HL-60 (cell line): Measurements from ENCODE around the gene NUMB.

Source experiments
- CTCF ChIP-seq: IDR thresholded peaks from one replicate; pipeline ENCODE4 v1.5.1; 2011; ENCODE audit warnings: low read length, control low read depth, inconsistent platforms; ENCODE audit not compliant: insufficient read depth
- GABPA ChIP-seq: IDR thresholded peaks from 2 replicates; pipeline ENCODE4 v1.6.1; 2012; ENCODE audit warnings: low read depth
- POLR2AphosphoS5 ChIP-seq: IDR thresholded peaks from 2 replicates; pipeline ENCODE4 v1.6.1; 2012; ENCODE audit warnings: low read depth
- REST ChIP-seq: IDR thresholded peaks from 2 replicates; pipeline ENCODE4 v1.6.1; 2012; ENCODE audit warnings: low read depth; ENCODE audit not compliant: insufficient replicate concordance
- SPI1 ChIP-seq: IDR thresholded peaks from 2 replicates; pipeline ENCODE4 v1.6.1; 2012; ENCODE audit warnings: low read depth, mild to moderate bottlenecking, borderline replicate concordance

- TF ChIP-seq CTCF: no peak
- no peak for TF ChIP-seq POLR2AphosphoS5
- no peak for TF ChIP-seq REST
- no peak for TF ChIP-seq GABPA
- no peak for TF ChIP-seq SPI1
Observed at GRCh38 chr14:73492043-73492552, 33.8 kb upstream of the NUMB start.
